GM12872 (cell line): ENCODE results near the gene B2M.

ENCODE experiments used
- TF ChIP-seq, protein P1 (sequence below): IDR thresholded peaks from 3 replicates; pipeline ENCODE4 v1.5.1; 2011; ENCODE audit warnings: low read depth, mild to moderate bottlenecking, low read length, moderate library complexity; ENCODE audit not compliant: insufficient read depth

The B2M gene

DNA sequence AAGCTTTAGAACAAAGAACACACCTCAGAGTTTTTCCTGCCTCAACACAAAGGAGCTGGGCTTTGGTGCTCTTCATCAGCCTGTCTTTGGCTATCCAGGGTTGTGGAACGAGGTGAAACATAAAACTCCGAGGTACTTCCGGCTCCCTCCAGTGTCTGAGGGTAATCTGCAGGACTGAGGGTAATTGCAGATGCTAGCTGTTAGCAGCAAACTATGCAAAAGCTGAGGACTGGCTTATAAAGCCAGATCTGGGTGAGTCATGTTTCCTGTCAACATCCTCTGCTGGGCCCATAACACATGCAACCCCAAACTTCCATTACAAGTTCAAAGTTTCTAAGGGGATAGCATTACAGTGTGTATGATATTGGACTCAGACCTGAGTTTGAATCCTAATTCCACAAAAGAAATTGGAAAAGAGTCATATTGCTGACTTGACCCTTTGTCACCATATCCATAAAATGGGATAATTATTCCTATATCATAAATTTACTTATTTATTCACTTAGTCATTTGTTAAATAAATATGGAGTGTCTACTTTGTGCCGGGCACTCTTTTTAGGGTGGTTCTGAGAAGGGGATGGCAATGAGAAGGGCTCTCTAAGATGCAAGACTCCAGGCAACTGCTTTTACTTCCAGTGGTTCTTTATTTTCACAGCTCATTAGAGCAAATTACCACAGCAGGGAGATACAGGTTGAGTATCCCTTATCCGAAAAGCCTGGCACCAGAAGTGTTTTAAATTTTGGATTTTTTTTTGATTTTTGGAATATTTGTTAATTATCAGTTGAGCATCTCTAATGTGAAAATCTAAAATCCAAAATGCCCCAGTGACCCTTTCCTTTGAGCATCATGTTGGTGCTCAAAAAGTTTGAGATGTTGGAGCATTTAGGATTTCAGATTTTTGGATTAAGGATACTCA lies 15.5 kb downstream of the B2M start:
- TF ChIP-seq, protein P1, sequence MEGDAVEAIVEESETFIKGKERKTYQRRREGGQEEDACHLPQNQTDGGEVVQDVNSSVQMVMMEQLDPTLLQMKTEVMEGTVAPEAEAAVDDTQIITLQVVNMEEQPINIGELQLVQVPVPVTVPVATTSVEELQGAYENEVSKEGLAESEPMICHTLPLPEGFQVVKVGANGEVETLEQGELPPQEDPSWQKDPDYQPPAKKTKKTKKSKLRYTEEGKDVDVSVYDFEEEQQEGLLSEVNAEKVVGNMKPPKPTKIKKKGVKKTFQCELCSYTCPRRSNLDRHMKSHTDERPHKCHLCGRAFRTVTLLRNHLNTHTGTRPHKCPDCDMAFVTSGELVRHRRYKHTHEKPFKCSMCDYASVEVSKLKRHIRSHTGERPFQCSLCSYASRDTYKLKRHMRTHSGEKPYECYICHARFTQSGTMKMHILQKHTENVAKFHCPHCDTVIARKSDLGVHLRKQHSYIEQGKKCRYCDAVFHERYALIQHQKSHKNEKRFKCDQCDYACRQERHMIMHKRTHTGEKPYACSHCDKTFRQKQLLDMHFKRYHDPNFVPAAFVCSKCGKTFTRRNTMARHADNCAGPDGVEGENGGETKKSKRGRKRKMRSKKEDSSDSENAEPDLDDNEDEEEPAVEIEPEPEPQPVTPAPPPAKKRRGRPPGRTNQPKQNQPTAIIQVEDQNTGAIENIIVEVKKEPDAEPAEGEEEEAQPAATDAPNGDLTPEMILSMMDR, result no peak

DNA sequence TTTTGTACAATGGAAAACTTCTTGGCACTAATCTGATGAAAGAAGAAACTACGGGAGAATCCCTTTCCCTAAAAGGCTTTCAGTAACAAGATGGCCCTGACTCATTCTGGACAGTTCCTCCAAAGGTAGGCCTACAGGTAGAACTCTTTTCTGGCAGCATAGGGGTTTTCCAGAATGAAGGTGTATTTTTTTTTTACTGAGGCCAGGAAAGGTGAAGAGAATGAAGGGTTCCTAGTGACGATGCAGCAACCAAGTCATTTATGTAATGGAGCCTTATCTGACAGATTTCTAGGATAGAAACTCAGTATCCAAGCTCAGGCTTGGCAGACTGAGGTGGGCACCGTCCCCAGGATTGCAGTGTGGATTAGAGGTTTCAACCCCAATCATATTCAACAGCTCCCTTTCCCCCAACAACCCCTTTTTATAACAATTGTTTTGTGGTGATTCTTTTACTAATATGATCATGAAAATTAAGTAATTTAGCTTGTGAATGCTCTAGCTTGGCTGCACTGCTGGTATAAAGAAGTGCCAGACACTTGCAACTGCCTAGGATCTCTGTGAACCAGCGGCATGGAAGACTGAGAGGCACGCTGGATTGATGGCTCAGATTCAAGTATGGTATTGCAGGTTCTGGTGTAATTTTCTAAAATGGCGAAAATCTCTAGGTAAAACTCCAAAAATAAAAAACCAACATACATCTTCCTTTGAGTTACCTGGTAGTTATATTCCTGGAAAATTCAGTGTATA lies 16.3 kb downstream of the B2M start:
- TF ChIP-seq, protein P1, result no peak

DNA sequence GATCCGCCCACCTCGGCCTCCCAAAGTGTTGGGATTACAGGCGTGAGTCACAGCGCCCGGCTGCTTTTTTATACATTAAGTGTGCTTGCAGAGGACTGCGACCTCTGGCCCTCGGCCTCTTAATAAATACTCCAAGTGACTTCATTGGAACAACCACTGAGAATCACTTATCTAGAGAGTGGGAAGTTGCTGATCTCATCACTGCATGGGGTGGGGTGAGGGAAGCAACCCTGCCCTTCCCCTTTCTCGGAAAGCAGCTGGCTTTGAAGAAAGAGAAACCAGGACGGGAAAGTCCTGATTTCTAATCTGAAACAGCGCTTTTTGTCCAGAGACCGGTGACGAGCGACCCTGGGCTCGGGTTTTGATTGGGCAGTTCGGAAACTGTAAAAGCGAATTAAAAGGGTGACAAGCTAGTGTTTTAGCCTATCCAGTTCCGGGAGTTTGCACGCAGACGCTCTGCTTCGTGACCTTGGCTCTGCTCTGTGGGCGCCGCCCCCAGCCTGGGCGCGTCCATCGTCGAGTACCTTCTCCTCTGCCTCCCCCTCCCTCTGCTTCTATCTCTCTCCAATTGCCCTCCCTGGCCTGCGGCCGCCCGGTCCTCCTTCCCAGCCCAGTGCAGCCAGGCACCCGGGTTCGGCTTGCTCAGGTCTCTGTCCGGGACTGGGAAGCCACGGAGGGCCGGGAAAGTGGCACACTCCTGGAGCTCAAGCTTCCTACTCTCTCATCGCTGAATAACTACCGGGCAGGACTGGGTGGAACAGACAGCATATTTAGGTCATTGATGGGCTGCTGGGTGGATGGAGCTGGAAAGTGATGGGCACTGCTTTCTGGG lies 17.5 kb downstream of the B2M start:
- TF ChIP-seq, protein P1, result no peak

DNA sequence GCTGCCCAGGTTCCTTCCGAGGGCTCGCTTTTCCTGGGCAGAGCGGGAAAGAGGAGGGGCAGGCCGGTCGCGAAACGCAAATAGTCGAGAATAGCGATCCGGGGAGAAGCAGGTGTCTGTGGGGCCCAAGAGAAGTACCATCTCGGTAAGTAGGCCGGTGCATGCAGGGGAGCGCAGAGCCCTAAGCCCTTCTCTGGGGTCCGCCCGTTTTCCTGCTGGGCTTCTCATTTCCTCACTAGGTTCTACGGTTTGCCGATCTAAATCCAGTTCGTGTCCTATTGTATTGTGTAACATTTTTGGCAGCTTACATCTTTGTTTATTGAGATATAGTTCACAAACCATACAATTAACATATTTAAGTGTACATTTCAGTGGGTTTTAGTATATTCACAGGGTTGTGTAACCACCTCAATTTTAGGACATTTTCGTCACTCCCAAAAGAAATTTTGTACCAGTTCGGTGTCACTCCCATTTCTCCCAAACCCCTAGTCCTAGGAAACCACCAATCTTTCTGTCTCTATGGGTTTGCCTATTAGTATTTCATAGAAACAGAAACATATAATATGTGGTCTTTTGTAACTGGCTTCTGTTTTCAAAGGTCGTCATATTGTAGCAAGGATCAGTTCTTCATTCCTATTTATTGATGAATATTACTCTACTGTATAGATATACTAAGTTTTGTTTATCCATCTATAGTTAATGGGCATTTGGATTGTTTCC lies 18.3 kb downstream of the B2M start:
- TF ChIP-seq, protein P1, result no peak

DNA sequence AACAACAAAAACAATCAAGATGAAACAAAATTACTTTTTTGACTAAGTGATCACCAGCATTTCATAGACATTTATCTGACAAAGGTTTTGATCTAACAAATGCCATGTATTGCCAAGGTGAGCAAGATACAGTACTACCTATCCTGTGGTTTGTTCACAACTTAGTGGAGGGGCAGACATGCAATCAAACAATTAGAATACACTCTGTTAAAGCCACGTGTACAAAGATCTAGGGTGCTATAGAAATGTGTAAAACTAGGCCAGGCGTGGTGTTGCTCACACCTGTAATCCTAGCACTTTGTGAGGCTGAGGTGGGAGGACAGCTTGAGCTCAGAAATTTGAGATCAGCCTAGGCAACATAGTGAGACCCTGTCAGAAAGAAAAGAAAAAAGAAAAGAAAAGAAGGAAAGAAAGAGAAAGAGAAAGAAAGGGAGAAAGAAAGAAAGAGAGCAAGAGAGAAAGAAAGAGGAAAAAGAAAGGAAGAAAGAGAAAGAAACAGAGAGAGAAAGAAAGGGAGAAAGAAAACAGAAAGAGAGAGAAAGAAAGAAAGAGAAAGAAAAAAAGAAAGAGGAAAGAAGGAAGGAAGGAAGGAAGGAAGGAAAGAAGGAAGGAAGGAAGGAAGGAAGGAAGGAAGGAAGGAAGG lies 23.6 kb downstream of the B2M start:
- TF ChIP-seq, protein P1, result no peak

DNA sequence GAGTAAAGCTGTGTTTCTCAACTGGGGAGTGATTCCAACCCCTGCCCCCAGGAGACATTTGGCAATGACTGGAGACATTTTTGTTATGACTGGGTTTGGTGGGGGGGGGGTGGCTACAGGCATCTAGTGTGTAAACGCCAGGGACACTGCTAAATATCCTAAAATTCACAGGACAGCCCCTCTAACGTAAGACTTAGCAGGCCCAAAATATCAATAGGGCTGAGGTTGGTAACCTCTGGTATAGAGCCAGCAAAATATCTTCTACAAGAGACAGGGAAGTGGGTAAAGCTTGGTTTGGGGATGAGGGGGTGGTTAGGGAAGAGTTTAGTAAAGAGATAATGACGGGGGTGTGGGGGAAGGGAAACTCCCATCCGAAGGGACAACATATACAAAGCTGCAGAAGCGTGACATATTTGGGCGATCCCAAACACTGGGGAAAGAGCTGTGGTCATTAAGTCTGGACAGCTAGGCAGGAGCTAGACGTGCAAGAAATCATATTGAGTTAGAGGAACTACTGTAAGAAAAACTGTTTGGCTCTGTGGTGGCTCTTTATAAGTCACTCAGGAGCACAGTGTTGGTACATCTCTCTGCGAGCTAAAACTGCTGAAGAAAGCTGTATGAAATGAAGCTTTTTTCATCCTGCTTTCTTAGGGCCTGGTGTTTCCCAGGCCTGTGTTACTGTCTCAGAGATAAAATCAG lies 24.3 kb downstream of the B2M start:
- TF ChIP-seq, protein P1, result no peak
